Neuronal stem cell (in vitro differentiated cells): ENCODE results near the gene LRRTM4. TPM values are rescaled to one million over a fixed set of nuclear protein-coding genes. Genes with fewer than 3 reads are reported as not detected.
A peak's percentile ranks its signal among the peaks of the same experiment; 100 is the strongest.

ENCODE experiments used
- DNase-seq: peaks from one replicate; pipeline ENCODE4 v3.0.0-alpha.2; 2013; ENCODE audit warnings: low spot score
- H2AFZ ChIP-seq: one replicate; pipeline ENCODE4 v1.6.1; 2013; ENCODE audit warnings: mild to moderate bottlenecking, low read length, inconsistent platforms
- H2AK5ac ChIP-seq: 2 replicates; pipeline ENCODE4 v1.6.1; 2013; ENCODE audit warnings: low read depth, mild to moderate bottlenecking, inconsistent platforms, low read length, moderate library complexity, mixed read lengths
- H2BK120ac ChIP-seq: 2 replicates; pipeline ENCODE4 v1.6.1; 2013; ENCODE audit warnings: low read depth, mild to moderate bottlenecking, inconsistent platforms, low read length, moderate library complexity, mixed read lengths
- H2BK12ac ChIP-seq: one replicate; pipeline ENCODE4 v1.6.1; 2013; ENCODE audit warnings: low read length, inconsistent platforms
- H2BK15ac ChIP-seq: 2 replicates; pipeline ENCODE4 v1.6.1; 2013; ENCODE audit warnings: mild to moderate bottlenecking, low read length, inconsistent platforms, mixed read lengths
- H2BK5ac ChIP-seq: one replicate; pipeline ENCODE4 v1.6.1; 2013; ENCODE audit warnings: inconsistent platforms, mild to moderate bottlenecking, low read length, moderate library complexity
- H3K14ac ChIP-seq: one replicate; pipeline ENCODE4 v1.6.1; 2013; ENCODE audit warnings: low read length, inconsistent platforms
- H3K18ac ChIP-seq: 2 replicates; pipeline ENCODE4 v1.6.1; 2013; ENCODE audit warnings: low read length, inconsistent platforms
- H3K23ac ChIP-seq: 2 replicates; pipeline ENCODE4 v1.6.1; 2013; ENCODE audit warnings: low read depth, mild to moderate bottlenecking, mixed read lengths, low read length, inconsistent platforms; ENCODE audit not compliant: poor library complexity
- H3K27ac ChIP-seq: replicated peaks from 3 replicates; pipeline ENCODE4 v1.5.1; 2013; ENCODE audit warnings: low read length, inconsistent platforms
- H3K27me3 ChIP-seq, 3 experiments: 2 replicates each; pipeline ENCODE4 v1.6.1; 2013; ENCODE audit warnings: low read length in 3 of 3, mild to moderate bottlenecking in 2 of 3, inconsistent platforms in 1 of 3, low read depth in 1 of 3, mixed read lengths in 1 of 3, moderate library complexity in 1 of 3; ENCODE audit not compliant: control insufficient read depth in 3 of 3, insufficient read depth in 3 of 3
- H3K36me3 ChIP-seq, 2 donors: replicated peaks in 1 of 2; 2 replicates each; pipeline ENCODE4 v1.6.1; 2013; ENCODE audit warnings: low read length in 2 of 2; ENCODE audit not compliant: control insufficient read depth in 2 of 2, insufficient read depth in 2 of 2
- H3K4ac ChIP-seq: 2 replicates; pipeline ENCODE4 v1.6.1; 2013; ENCODE audit warnings: inconsistent platforms, mild to moderate bottlenecking, low read length, moderate library complexity
- H3K4me1 ChIP-seq, 2 donors: 1 replicate in 1 of 2; 2 replicates in 1 of 2; pipeline ENCODE4 v1.6.1; 2013; ENCODE audit warnings: low read length in 2 of 2, low read depth in 1 of 2; ENCODE audit not compliant: control insufficient read depth in 2 of 2, insufficient read depth in 1 of 2
- H3K4me2 ChIP-seq: one replicate; pipeline ENCODE4 v1.6.1; 2013; ENCODE audit warnings: mild to moderate bottlenecking, low read length, inconsistent platforms; ENCODE audit not compliant: insufficient read depth, poor library complexity, severe bottlenecking
- H3K4me3 ChIP-seq, 2 donors: 2 replicates each; pipeline ENCODE4 v1.5.1; 2013; ENCODE audit warnings: low read length in 2 of 2, mild to moderate bottlenecking in 2 of 2, inconsistent platforms in 1 of 2, moderate library complexity in 1 of 2
- H3K79me1 ChIP-seq: one replicate; pipeline ENCODE4 v1.6.1; 2013; ENCODE audit warnings: low read depth, mild to moderate bottlenecking, inconsistent platforms, low read length, moderate library complexity
- H3K9ac ChIP-seq: one replicate; pipeline ENCODE4 v1.6.1; 2013; ENCODE audit warnings: mild to moderate bottlenecking, low read depth, low read length, inconsistent platforms; ENCODE audit not compliant: poor library complexity
- H3K9me3 ChIP-seq, 2 donors: replicated peaks in 1 of 2; 2 replicates each; pipeline versions ENCODE3 to v1.6.1; 2013; ENCODE audit warnings: low read length in 2 of 2, mild to moderate bottlenecking in 2 of 2, inconsistent platforms in 1 of 2, low read depth in 1 of 2, mixed read lengths in 1 of 2, moderate library complexity in 1 of 2; ENCODE audit not compliant: control insufficient read depth in 2 of 2, insufficient read depth in 1 of 2
- H4K8ac ChIP-seq: one replicate; pipeline ENCODE4 v1.6.1; 2013; ENCODE audit warnings: low read depth, mild to moderate bottlenecking, inconsistent platforms, low read length, moderate library complexity
- H4K91ac ChIP-seq: one replicate; pipeline ENCODE4 v1.6.1; 2013; ENCODE audit warnings: low read length, low read depth, mild to moderate bottlenecking, inconsistent platforms; ENCODE audit not compliant: poor library complexity
- WGBS, 2 donors: extraction: QIAGEN DNeasy Blood & Tissue Kit; methylation state at CpG; one replicate each; pipeline ENCODE4 v1.1.7; 2013; ENCODE audit warnings: missing lambda C conversion rate in 2 of 2, mixed read lengths in 1 of 2; ENCODE audit not compliant: insufficient read length in 2 of 2, insufficient replicate concordance in 1 of 2; ENCODE audit errors: extremely low coverage in 2 of 2; 5-methylcytosine and 5-hydroxymethylcytosine counted together
- polyA plus RNA-seq, 2 experiments: library from polyadenylated mRNA; stranded (reverse); fragments of 200-250 nt; gene quantifications; one replicate each; pipeline ENCODE4 v1.2.3, GENCODE V29; 2013

The LRRTM4 gene
- 3.4 TPM for polyA plus RNA-seq (2013, experiment 1 of 2)
- polyA plus RNA-seq (2013, experiment 2 of 2) = 3.6 TPM

GRCh38 chr2:77521931-77522470 is at the start of gene LRRTM4:
Gene LRRTM4 (minus strand): TSS chr2:77522376.
- no peak within 1 kb of the TSS for H3K9ac ChIP-seq
- DNase-seq = peak; percentile 60
- H3K4me2 ChIP-seq = peak within 1 kb of the TSS; percentile 59
- no peak within 1 kb of the TSS for H3K14ac ChIP-seq
- no peak within 1 kb of the TSS for H3K23ac ChIP-seq
- H3K4ac ChIP-seq = no peak within 1 kb of the TSS
- no peaks in the 10 kb centered on the region for H3K27me3 ChIP-seq
- peak within 1 kb of the TSS; percentile 27 for H3K18ac ChIP-seq
- no peak within 1 kb of the TSS for H2AK5ac ChIP-seq
- H2AFZ ChIP-seq = peak within 1 kb of the TSS; percentile 76
- H2BK5ac ChIP-seq = no peak within 1 kb of the TSS
- H3K4me1 ChIP-seq = peaks cover 3 to 8% of the 10 kb centered on the region in 2 donors
- H3K79me1 ChIP-seq = no peaks in the 10 kb centered on the region
- no peak within 1 kb of the TSS for H2BK15ac ChIP-seq
- H4K8ac ChIP-seq = no peak within 1 kb of the TSS
- H4K91ac ChIP-seq = no peak within 1 kb of the TSS
- peak within 1 kb of the TSS; percentile 96 for H3K27ac ChIP-seq
- H3K9me3 ChIP-seq = no peaks in the 10 kb centered on the region
- H3K4me3 ChIP-seq = peak within 1 kb of the TSS in 1 of 2 donors; percentile 16
- H3K36me3 ChIP-seq = no peaks in the 10 kb centered on the region
- no peak within 1 kb of the TSS for H2BK12ac ChIP-seq
- WGBS, 2 donors = no CpG with 5 or more reads among the region's 4 CpGs
- no peak within 1 kb of the TSS for H2BK120ac ChIP-seq

GRCh38 chr2:77571545-77571944 is 49.4 kb upstream of the LRRTM4 start:
- no peak overlapping the region for H3K4me2 ChIP-seq
- no peak overlapping the region for H3K23ac ChIP-seq
- no peak for DNase-seq
- no peak overlapping the region for H3K14ac ChIP-seq
- H2AK5ac ChIP-seq = no peak overlapping the region
- no peak overlapping the region for H3K18ac ChIP-seq
- H2BK15ac ChIP-seq = no peak overlapping the region
- H4K91ac ChIP-seq = no peak overlapping the region
- H2BK12ac ChIP-seq = no peak overlapping the region
- H2AFZ ChIP-seq = no peak overlapping the region
- H4K8ac ChIP-seq = no peak overlapping the region
- H3K36me3 ChIP-seq = no peaks in the 10 kb centered on the region
- no peaks in the 10 kb centered on the region for H3K4me1 ChIP-seq
- no peaks in the 10 kb centered on the region for H3K79me1 ChIP-seq
- H2BK120ac ChIP-seq = no peak overlapping the region
- no peak overlapping the region for H3K4me3 ChIP-seq
- no peak overlapping the region for H3K27ac ChIP-seq
- no peak overlapping the region for H3K4ac ChIP-seq
- H3K27me3 ChIP-seq = no peaks in the 10 kb centered on the region
- no peak overlapping the region for H2BK5ac ChIP-seq
- H3K9ac ChIP-seq = no peak overlapping the region
- H3K9me3 ChIP-seq = no peaks in the 10 kb centered on the region
- no CpG with 5 or more reads among the region's 2 CpGs for WGBS, 2 donors

- H3K27me3 ChIP-seq = no peaks in the 10 kb centered on the region
- H3K4me3 ChIP-seq = no peak overlapping the region
- no peak overlapping the region for H2AFZ ChIP-seq
- no peak overlapping the region for H4K91ac ChIP-seq
- H2BK5ac ChIP-seq = no peak overlapping the region
- no peak overlapping the region for H3K4me2 ChIP-seq
- WGBS, 2 donors = no CpG with 5 or more reads among the region's 2 CpGs
- H3K4ac ChIP-seq = no peak overlapping the region
- DNase-seq = no peak
- no peak overlapping the region for H2AK5ac ChIP-seq
- no peaks in the 10 kb centered on the region for H3K36me3 ChIP-seq
- H3K9ac ChIP-seq = no peak overlapping the region
- no peak overlapping the region for H2BK12ac ChIP-seq
- no peak overlapping the region for H2BK120ac ChIP-seq
- H3K18ac ChIP-seq = no peak overlapping the region
- no peaks in the 10 kb centered on the region for H3K79me1 ChIP-seq
- no peak overlapping the region for H3K23ac ChIP-seq
- peaks cover 0 to 1% of the 10 kb centered on the region in 2 donors for H3K4me1 ChIP-seq
- no peak overlapping the region for H4K8ac ChIP-seq
- no peak overlapping the region for H3K14ac ChIP-seq
- no peak overlapping the region for H2BK15ac ChIP-seq
- no peak overlapping the region for H3K27ac ChIP-seq
- peaks cover 0 to 1% of the 10 kb centered on the region in 2 donors for H3K9me3 ChIP-seq
Observed at GRCh38 chr2:77567723-77568122, 45.5 kb upstream of the LRRTM4 start.

GRCh38 chr2:77566582-77566981 is 44.4 kb upstream of the LRRTM4 start:
- Histone ChIP-seq H2BK12ac (no peak overlapping the region), H3K27me3 (no peaks in the 10 kb centered on the region), H2AFZ (no peak overlapping the region), H3K9me3 (peaks cover 0 to 1% of the 10 kb centered on the region in 2 donors), H2BK15ac (no peak overlapping the region), H3K23ac (no peak overlapping the region), H2BK5ac (no peak overlapping the region), H3K4ac (no peak overlapping the region), H3K4me1 (peaks cover 0 to 1% of the 10 kb centered on the region in 2 donors), H3K4me2 (no peak overlapping the region), H3K14ac (no peak overlapping the region), H3K9ac (no peak overlapping the region), H4K8ac (no peak overlapping the region), H2BK120ac (no peak overlapping the region), H3K18ac (no peak overlapping the region), H3K36me3 (no peaks in the 10 kb centered on the region), H3K27ac (no peak overlapping the region), H4K91ac (no peak overlapping the region), H3K79me1 (no peaks in the 10 kb centered on the region), H2AK5ac (no peak overlapping the region), H3K4me3 (no peak overlapping the region)
- no CpG with 5 or more reads among the region's 3 CpGs for WGBS, 2 donors
- no peak for DNase-seq
